Camera-type eye (tissue), 1 donor: ENCODE results near the gene BTG4. TPM values are rescaled to one million over a fixed set of nuclear protein-coding genes. Genes with fewer than 3 reads are reported as not detected.

ENCODE experiments used
- total RNA-seq: library from RNA; depleted of rRNA; stranded (reverse); fragments of >200 nt; gene quantifications from one replicate; pipeline ENCODE4 v1.2.3, GENCODE V29; 2014

BTG4 gene
- not detected for total RNA-seq

GRCh38 chr11:111512296-111513239, at the start of gene BTG4:
BTG4 (minus strand) TSS chr11:111512386; CDS start chr11:111498776, 13,610 bp downstream.

GRCh38 chr11:111540114-111540936, 28.1 kb upstream of the BTG4 start, which contains the start of gene LAYN:
LAYN (plus strand) TSS chr11:111540720; CDS start chr11:111540844, 124 bp downstream.

GRCh38 chr11:111514216-111515031, 2.2 kb upstream of the BTG4 start, which contains the start of gene HOATZ:
HOATZ (plus strand) TSS chr11:111514778; CDS start chr11:111514785, 7 bp downstream.

Other genes starting within 250 kb of the BTG4 start
- gene POU2AF3, start 213.8 kb downstream of the BTG4 start, total RNA-seq, result 0.99 TPM
- gene POU2AF1, start 133.1 kb downstream of the BTG4 start, total RNA-seq, result not detected
- not detected for gene HOATZ, start 2.4 kb upstream of the BTG4 start, total RNA-seq
- 11.7 TPM for gene LAYN, start 28.3 kb upstream of the BTG4 start, total RNA-seq
- gene SIK2, start 90.1 kb upstream of the BTG4 start, total RNA-seq, result 36.3 TPM